ENCODE results near the gene AK3.

AK3 gene

DNA sequence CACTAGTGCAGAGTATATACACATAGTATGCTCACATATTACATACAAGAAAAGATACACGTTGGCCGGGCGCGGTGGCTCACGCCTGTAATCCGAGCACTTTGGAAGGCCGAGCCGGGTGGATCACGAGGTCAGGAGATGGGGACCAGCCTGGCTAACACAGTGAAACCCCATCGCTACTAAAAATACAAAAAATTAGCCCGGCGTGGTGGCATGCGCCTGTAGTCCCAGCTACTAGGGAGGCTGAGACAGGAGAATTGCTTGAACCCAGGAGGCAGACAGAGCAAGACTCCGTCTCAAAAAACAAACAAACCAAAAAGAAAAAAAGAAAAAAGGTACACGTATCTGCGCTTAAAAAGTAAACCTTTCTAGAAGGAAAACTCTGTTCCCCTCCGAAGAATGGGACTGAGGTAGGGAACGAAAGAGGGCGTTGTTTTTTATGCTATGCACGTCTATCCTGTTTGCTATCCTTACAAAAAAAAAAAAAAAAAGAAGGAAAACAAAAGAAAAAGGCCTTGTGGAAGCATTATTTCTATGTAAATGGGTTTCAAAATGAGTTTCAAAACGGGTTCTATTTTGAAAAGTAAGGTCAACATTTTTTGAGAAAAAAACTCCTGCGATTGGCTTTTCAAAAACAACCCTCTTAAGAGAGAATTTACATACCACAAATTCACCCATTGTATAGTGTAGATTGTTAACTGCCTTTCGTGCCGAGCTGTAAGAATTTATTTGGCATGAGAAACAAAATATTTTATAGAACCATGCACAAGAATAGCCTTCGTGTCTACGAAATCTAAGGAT is 1.2 kb downstream of the AK3 start:
- no peak for DNase-seq (ENCODE audit: extremely low read depth, low read depth)
- H3K4me3 ChIP-seq (replicated peaks; ENCODE audit: low read depth, low read length) = peak overlapping the region; percentile 67
- TF ChIP-seq, protein P1, sequence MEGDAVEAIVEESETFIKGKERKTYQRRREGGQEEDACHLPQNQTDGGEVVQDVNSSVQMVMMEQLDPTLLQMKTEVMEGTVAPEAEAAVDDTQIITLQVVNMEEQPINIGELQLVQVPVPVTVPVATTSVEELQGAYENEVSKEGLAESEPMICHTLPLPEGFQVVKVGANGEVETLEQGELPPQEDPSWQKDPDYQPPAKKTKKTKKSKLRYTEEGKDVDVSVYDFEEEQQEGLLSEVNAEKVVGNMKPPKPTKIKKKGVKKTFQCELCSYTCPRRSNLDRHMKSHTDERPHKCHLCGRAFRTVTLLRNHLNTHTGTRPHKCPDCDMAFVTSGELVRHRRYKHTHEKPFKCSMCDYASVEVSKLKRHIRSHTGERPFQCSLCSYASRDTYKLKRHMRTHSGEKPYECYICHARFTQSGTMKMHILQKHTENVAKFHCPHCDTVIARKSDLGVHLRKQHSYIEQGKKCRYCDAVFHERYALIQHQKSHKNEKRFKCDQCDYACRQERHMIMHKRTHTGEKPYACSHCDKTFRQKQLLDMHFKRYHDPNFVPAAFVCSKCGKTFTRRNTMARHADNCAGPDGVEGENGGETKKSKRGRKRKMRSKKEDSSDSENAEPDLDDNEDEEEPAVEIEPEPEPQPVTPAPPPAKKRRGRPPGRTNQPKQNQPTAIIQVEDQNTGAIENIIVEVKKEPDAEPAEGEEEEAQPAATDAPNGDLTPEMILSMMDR (IDR thresholded peaks at IDR 0.05; ENCODE audit: low read depth, low read length, missing control alignments) = no peak

DNA sequence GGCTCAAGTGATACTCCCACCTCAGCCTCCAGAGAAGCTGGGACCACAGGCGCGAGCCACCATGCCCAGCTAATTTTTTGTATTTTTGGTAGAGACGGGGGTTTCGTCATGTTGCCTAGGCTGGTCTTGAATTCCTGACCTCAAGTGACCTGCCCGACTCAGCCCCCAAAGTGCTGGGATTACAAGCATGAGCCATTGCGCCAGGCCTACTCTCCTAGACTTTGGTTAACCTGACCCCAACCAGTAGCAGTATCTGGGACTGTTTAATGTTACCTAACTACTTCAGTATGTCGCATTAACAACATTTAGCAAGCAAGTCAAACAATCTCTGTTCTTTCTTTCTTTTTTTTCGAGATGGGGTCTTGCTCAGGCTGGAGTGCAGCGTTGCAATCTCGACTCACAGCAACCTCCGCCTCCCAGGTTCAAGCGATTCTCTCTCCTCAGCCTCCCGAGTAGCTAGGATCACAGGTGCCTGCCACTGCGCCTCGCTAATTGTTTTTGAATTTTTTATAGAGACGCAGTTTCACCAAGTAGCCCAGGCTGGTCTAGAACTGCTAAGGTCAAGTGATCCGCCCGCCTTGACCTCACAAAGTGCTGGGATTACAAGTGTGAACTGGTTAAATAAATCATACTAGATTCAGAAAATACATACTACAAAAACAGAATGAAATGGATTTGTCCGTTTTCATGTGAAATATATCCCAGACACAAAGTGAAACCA is 2.0 kb downstream of the AK3 start:
- TF ChIP-seq, protein P1 (IDR thresholded peaks at IDR 0.05; ENCODE audit: low read depth, low read length, missing control alignments) = no peak
- peak overlapping the region; percentile 67 for H3K4me3 ChIP-seq (replicated peaks; ENCODE audit: low read depth, low read length)
- DNase-seq (ENCODE audit: extremely low read depth, low read depth) = no peak

DNA sequence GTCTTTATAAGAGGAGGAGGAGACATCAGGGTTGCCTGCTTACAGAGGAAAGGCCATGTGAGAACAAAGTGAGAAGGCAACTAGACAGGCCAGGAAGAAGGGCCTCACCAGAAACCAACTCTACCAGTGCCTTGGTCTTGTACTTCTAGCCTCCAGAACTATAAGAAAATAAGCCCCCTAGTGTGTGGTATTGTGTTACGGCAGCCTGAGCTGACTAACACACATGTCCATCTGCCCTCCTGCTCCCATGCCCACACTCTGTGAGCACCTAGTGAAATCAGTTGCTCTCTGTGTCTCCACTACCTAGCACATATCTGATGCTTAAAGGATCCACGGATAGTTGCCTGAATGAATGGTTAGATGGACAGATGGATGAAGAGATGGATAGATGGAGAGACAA is 6.9 kb downstream of the AK3 start:
- TF ChIP-seq, protein P1 (IDR thresholded peaks at IDR 0.05; ENCODE audit: low read depth, low read length, missing control alignments) = no peak
- no peak overlapping the region for H3K4me3 ChIP-seq (replicated peaks; ENCODE audit: low read depth, low read length)
- no peak for DNase-seq (ENCODE audit: extremely low read depth, low read depth)

DNA sequence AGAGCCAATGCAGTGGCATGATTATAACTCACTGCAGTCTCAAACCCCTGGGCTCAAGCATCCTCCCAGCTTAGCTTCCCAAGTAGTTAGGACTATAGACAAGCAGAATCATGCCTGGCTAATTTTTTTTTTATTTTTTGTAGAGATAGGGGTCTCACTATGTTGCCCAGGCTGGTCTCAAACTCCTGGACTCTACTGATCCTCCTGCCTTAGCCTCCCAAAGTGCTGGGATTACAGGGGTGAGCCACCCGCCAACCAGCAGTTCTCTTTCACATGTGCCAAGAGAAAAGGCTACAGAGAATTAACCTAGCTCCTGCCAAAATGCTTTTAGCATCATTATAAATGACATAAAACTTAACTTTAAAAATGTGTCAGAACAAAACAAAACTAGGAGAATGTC is 8.1 kb downstream of the AK3 start:
- TF ChIP-seq, protein P1 (IDR thresholded peaks at IDR 0.05; ENCODE audit: low read depth, low read length, missing control alignments) = no peak
- DNase-seq (ENCODE audit: extremely low read depth, low read depth) = no peak
- H3K4me3 ChIP-seq (replicated peaks; ENCODE audit: low read depth, low read length) = no peak overlapping the region

DNA sequence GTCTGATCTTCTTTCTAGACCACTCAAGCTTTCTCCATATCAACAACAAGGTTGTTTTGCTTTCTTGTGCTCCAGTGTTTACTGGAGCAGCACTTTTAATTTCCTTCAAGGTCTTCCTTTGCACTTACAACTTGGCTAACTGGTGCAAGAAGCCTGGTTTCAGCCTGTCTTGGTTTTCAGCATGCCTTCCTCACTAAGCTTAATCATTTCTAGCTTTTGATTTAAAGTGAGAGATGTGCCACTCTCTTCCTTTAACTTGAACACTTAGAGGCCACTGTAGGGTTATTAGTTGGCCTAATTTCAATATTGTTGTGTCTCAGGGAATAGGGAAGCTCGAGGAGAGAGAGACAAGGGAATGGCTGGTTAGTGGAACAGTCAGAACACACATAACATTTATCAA is 13.4 kb downstream of the AK3 start:
- H3K4me3 ChIP-seq (replicated peaks; ENCODE audit: low read depth, low read length) = no peak overlapping the region
- TF ChIP-seq, protein P1 (IDR thresholded peaks at IDR 0.05; ENCODE audit: low read depth, low read length, missing control alignments) = no peak
- no peak for DNase-seq (ENCODE audit: extremely low read depth, low read depth)

DNA sequence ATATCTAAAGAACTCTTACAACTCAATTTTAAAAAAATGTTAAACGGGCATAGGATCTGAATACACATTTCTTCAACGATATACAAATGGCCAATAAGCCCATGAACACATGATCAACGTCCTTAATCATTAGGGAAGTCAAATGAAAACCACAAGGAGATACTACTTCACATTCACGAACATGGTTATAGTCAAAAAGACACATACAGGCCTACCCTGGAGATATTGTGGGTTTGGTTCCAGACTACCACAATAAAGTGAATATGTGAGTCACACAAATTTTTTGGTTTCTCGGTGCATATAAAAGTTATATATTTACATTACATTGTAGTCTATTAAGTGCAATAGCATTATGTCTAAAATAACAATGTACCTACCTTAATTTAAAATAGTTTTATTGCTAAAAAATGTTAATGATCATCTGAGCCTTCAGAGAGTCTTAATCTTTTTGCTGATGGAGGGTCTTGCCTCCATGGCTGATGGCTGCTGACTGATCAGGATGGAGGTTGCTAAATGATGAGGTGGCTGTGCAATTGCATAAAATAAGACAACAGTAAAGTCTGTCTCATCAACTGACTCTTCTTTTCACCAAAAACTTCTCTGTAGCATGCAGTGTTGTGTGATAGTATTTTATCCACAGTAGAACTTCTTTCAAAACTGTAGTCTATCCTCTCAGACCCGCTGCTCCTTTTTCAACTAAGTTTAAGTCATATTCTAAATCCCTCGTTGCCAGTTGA is 15.1 kb downstream of the AK3 start:
- DNase-seq (ENCODE audit: extremely low read depth, low read depth) = no peak
- TF ChIP-seq, protein P1 (IDR thresholded peaks at IDR 0.05; ENCODE audit: low read depth, low read length, missing control alignments) = no peak
- H3K4me3 ChIP-seq (replicated peaks; ENCODE audit: low read depth, low read length) = no peak overlapping the region
